Activated T-cell treated with anti-CD3 and anti-CD28 coated beads, Interleukin-2, amount 50 U/mL, for 48 hours (primary cell): Measurements from ENCODE around the gene SGO2.
"Not testable (repeated sequence)": the region's sequence is repeated elsewhere in the genome, so short reads cannot be mapped to it uniquely, and the experiment has no call there.

Source experiments
- DNase-seq, 2 experiments: peaks; one replicate each; pipeline ENCODE4 v3.0.0-alpha.2; 2020

Gene SGO2

DNA sequence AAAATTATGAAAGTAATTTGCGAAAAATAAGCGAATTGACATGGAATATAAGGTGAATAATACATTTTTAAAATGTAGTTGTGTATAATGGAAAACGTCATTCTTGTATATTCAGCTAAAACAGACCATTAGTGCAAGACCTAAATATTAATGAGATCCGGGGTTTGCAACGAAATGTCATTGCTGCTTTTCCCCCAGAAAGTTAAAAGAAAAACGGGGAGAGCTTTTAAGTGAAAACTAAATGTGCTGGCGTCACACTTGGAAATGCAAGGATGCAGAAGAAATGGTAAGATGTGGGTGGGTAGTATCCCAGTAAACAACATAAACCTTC, 491 bp upstream of the SGO2 start:
- no peak for DNase-seq

- no peak for DNase-seq
Observed at GRCh38 chr2:200528228-200528627, 2.2 kb downstream of the SGO2 start.

GRCh38 chr2:200533754-200534153, 7.7 kb downstream of the SGO2 start:
- no peak for DNase-seq

- DNase-seq: no peak
Observed at GRCh38 chr2:200534572-200534971, 8.6 kb downstream of the SGO2 start.

- DNase-seq: no peak
Observed at GRCh38 chr2:200538139-200538538, 12.1 kb downstream of the SGO2 start.

- no peak for DNase-seq
Observed at GRCh38 chr2:200540793-200541192, 14.8 kb downstream of the SGO2 start.

DNA sequence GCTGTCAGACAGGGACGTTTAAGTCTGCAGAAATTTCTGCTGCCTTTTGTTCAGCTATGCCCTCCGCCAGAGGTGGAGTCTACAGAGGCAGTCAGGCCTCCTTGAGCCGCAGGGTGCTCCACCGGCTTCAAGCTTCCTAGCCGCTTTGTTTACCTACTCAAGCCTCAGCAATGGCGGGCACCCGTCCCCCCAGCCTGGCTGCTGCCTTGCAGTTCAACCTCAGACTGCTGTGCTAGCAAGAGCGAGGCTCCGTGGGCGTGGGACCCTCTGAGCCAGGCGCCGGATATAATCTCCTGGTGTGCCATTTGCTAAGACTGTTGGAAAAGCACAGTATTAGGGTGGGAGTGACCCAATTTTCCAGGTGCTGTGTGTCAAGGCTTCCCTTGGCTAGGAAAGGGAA, 40.6 kb downstream of the SGO2 start:
- not testable (repeated sequence) for DNase-seq

DNA sequence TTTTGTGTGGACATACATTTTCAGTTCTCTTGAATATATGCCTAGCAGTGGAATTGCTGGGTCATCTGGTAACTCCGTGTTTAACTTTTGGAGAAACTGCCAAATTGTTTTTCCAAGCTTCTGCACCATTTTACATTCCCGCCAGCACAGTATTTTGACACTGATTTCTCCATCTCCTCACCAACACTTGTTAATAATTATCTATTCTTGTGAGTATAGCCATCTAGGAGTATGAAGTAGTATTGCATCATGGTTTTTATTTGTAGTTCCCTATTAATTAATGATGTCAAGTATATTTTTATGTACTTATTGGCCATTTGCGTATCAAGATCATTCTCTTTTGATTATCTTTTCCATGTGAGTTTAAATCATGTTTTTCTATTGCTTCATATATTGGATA, 41.9 kb downstream of the SGO2 start:
- no peak for DNase-seq

DNA sequence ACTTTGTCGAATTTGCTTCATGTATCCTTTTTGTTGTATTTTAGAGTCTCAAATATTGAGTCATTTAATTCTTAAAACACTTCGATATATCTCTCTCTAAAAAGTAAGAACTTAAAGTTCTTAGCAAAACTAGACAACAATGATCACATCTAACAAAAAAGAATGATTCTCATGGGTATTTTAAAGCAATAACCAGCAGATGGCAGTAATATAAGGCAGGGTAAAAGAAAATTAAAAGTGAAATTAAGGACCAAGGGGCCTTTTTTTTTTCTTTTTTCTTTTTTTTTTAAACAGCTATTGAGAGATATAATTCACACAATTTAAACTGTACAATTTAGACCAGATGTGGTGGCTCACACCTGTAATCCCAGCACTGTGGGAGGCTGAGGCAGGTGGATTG, 50.0 kb downstream of the SGO2 start:
- no peak for DNase-seq

- no peak for DNase-seq
Observed at GRCh38 chr2:200577027-200577426, 51.0 kb downstream of the SGO2 start.

- DNase-seq: no peak
Observed at GRCh38 chr2:200578778-200579177, 52.8 kb downstream of the SGO2 start.

- no peak for DNase-seq
Observed at GRCh38 chr2:200584639-200585038, 58.6 kb downstream of the SGO2 start.

- no peak for DNase-seq
Observed at GRCh38 chr2:200585340-200585729, 59.3 kb downstream of the SGO2 start.

GRCh38 chr2:200585730-200586643, 60.0 kb downstream of the SGO2 start, which contains the start of gene AOX1:
Gene AOX1 (plus strand): TSS chr2:200586014. CDS start chr2:200586109, 95 bp downstream.
- peak; percentile 38 to 53 for DNase-seq

DNA sequence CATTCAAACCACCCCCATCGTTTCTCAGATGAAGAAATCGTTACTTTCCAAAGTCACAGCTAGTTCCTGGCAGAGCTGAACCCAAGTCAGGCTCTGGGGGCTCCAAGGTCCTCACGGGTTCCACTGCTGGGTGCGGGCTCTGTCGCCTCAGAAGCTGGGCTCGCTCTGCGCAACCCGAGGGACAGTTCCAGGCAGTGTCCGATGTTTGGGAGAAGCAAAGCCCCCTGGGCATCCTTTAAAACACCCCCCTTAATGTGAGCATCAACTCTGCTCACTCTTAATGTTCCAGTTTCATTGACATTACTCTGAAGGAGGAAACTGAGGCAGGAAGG, 60.6 kb downstream of the SGO2 start:
- no peak for DNase-seq

DNA sequence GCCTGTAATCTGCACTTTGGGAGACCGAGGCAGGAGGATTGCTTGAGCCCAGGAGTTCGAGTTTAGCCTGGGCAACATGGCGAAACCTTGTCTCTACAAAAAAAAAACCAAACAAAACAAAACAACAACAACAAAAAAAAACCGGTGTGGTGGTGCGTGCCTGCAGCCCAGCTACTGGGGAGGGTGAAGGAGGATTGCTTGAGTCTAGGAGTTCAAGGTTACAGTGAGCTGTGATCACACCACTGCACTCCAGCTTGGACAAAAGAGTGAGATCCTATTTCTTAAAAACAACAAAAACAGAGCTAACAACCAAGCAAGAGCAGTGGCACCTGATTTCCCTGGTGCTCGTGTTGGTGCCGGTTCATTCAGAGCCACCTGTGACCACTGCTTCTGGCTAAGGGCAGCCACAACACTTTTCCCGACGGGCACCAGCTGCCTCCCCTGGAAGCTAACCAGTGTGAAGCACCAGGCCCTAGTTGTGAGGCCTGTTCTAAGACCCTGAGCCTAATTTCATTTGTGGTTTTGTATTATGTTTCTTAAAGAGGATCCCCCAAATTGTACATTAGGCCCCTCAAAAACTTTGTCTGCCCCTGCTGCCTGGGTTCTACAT, 61.1 kb downstream of the SGO2 start:
- no peak for DNase-seq

GRCh38 chr2:200588076-200588678, 62.2 kb downstream of the SGO2 start:
- DNase-seq: no peak

GRCh38 chr2:200590090-200590489, 64.1 kb downstream of the SGO2 start:
- DNase-seq: no peak

DNA sequence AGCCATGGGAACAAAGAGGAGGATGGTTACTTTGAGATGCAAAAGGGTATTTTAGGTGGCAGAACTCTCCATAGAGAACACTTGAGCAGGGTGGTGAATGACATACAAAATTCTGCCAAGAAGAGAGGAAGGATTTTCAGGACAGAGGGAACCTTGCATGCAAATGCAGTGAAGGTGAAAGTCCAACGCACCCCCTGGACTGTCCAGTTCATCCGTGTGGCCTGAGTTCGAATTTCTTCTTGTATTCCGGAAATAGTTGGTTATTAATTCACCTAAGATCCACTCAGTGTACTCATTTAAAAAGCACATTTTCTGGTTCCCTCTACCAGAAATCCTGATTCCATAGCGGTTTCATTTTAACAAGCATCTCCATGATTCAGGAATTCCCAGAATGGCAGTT, 65.3 kb downstream of the SGO2 start:
- no peak for DNase-seq

GRCh38 chr2:200592406-200593075, 66.5 kb downstream of the SGO2 start:
- no peak for DNase-seq

GRCh38 chr2:200593905-200594304, 67.9 kb downstream of the SGO2 start:
- no peak for DNase-seq

GRCh38 chr2:200595913-200596312, 69.9 kb downstream of the SGO2 start:
- DNase-seq: no peak

DNA sequence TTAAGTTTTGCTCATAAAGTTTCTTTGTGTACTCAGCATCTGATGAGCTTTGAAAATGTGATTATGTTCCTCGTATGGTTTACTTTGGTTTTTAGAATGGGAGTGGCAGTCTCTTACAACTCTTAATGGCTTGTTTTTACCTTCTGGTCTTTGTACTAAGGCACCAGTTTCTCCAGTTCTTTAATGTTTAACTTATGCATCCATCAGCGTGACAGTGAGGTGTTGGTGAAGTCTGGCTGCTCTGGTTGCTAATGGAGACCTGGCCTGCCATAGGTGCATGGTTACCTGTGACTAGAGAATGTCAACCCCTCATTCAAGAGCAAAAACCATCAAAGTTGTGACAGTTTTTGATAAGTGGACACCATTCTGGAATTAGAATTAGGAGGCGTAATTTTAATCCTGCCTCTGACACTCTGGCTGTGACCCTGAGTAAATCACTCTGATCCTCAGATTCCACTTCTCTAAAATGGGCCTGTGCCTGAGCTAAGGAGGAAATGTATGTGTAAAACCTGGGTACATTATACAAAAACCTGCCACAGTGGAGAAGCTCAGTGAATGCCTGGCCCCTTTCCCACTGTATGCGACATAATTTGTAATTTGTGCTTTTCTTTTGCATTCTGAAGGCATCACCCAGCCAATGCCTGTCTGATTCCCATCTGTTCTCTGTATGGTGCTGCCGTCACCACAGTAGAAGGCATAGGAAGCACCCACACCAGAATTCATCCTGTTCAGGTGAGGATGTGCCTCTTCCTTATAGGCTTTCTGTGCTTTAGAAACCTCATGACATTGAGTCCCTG, 71.0 kb downstream of the SGO2 start:
- no peak for DNase-seq
